ENCODE data around the gene CAMK1D. TPM values are rescaled to one million over a fixed set of nuclear protein-coding genes. Genes with fewer than 3 reads are reported as not detected.

CAMK1D gene
- polyA plus RNA-seq, 1 of the 3 experiments (the other 2 are of a cell fraction): 4.1 TPM

DNA sequence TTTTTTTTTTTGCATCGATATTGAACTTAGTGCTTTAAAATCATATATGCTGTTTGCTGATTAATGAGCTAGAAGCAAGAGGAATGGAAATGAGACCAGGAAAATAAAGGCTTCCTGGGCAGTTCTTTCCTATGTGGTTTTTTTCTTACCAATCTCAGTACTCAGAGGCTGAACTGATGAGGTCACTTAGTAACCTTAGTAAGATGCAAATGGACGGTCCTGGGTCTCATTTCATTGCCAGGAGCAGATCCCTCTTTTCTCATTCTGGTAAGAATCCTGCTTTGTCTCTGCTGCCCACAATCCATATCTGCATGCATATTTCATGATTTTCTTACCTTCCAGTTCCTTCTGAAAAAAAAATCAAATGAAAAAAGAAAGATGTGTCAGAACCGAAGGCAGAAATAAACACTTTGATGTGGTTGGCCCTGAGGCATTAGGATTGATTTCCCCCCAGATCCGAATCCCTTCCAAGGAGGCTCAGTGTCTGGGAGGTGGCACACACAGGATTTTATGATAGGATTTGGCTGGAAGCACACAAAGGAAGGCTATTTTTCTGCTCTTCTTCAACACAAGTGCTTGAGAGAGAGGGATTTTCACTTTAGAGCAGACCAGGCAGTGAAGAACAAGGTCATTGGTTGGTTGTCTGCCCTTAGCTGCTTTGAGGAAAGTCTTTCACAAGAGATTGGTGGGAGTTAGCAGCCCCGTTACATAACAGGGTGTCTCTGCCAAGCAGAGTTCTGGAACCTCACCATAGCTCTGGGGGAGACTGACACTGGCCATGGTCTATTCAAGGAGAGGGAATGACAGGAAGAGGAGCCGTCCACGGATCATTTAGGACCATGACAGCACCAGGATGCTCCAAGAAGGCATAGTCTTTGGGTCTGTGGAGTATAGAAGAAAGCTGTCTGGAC, 150.0 kb downstream of the CAMK1D start:
- Histone ChIP-seq H3F3A (replicated peaks; ENCODE audit: insufficient read depth) (no peaks in the 10 kb centered on the region), H3K27me3 (ENCODE audit: insufficient read depth) (no peaks in the 10 kb centered on the region), H3K9me2 (no peaks in the 10 kb centered on the region), H3K9ac (no peak overlapping the region), H3K27ac (ENCODE audit: low read depth in 2 of 2, low read length in 1 of 2) (no peak overlapping the region), H3K9me3 (no peaks in the 10 kb centered on the region), H2AFZ (ENCODE audit: low read depth) (no peak overlapping the region), H3K4me1 (ENCODE audit: control insufficient read depth in 1 of 2, insufficient read depth in 2 of 2, low read depth in 1 of 2, low read length in 1 of 2) (peaks cover 3 to 13% of the 10 kb centered on the region in 2 experiments; a peak in 2 of 4 replicates), H3K36me3 (replicated peaks in 1 of 2; ENCODE audit: control insufficient read depth in 1 of 2, insufficient read depth in 2 of 2, low read length in 1 of 2) (no peaks in the 10 kb centered on the region), H3K4me2 (no peak overlapping the region), H4K20me1 (ENCODE audit: insufficient read depth) (no peaks in the 10 kb centered on the region), H3K79me2 (ENCODE audit: insufficient read depth) (no peaks in the 10 kb centered on the region), H3K4me3 (ENCODE audit: low read depth in 2 of 2, low read length in 1 of 2) (no peak overlapping the region)
- 85% methylated on average over 7 of the region's 7 CpGs for WGBS (ENCODE audit: low lambda C conversion rate)
- DNase-seq: no peak
- ChIA-PET CTCF (no interaction called here), POLR2A (no interaction called here)
- TF ChIP-seq FOSL2 (IDR thresholded peaks at IDR 0.05; ENCODE audit: borderline replicate concordance, low read depth): no peak

DNA sequence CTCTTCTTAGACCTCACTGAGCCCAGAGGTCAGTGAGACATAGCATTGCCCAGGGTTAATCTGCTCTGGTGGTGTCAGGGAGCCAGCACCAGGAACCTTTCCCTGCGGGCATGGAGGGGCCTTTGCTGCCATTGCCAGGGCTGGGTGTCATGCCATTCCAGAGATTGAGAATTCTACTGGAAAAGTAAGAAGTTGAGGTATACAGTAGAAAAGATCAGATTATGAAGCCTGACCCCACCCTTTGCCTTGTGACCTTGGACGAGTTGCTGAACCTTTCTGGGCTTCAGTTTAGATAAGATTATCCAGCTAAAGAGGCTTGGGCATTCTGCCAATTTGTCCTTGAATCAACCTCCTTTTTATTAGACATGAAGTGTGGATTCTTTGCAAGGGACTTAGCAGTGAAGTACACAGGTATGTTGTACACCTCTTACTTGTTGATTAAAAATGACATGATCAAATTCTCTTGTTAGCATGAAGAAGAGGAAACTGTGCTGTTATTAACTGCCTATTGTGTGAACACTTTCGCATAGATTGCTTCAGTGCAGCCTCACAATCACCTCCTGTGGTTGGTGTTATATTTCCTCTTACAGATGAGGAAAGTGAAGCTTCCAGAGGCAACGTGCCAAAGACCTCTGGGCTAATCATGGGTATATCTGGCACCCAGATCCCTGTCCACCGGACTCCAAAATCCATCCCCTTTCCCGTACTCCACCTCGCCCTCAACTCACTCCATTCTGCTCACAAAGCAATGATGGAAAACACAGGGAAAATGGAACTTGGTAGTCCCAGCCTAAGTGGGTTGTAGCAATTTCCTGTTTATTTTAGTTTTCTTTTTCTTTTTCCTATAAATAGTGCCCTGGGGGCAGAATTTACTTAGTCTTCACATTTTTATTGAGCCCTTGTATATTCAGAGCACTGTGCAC, 151.3 kb downstream of the CAMK1D start:
- H3K79me2 ChIP-seq (ENCODE audit: insufficient read depth): no peaks in the 10 kb centered on the region
- H3K36me3 ChIP-seq (replicated peaks in 1 of 2; ENCODE audit: control insufficient read depth in 1 of 2, insufficient read depth in 2 of 2, low read length in 1 of 2): no peaks in the 10 kb centered on the region
- TF ChIP-seq RXRA (IDR thresholded peaks at IDR 0.05; ENCODE audit: borderline replicate concordance, low read depth) (no peak), TAF1 (IDR thresholded peaks at IDR 0.05; ENCODE audit: borderline replicate concordance, low read depth, low read length) (no peak)
- TF ChIP-seq, protein P1, sequence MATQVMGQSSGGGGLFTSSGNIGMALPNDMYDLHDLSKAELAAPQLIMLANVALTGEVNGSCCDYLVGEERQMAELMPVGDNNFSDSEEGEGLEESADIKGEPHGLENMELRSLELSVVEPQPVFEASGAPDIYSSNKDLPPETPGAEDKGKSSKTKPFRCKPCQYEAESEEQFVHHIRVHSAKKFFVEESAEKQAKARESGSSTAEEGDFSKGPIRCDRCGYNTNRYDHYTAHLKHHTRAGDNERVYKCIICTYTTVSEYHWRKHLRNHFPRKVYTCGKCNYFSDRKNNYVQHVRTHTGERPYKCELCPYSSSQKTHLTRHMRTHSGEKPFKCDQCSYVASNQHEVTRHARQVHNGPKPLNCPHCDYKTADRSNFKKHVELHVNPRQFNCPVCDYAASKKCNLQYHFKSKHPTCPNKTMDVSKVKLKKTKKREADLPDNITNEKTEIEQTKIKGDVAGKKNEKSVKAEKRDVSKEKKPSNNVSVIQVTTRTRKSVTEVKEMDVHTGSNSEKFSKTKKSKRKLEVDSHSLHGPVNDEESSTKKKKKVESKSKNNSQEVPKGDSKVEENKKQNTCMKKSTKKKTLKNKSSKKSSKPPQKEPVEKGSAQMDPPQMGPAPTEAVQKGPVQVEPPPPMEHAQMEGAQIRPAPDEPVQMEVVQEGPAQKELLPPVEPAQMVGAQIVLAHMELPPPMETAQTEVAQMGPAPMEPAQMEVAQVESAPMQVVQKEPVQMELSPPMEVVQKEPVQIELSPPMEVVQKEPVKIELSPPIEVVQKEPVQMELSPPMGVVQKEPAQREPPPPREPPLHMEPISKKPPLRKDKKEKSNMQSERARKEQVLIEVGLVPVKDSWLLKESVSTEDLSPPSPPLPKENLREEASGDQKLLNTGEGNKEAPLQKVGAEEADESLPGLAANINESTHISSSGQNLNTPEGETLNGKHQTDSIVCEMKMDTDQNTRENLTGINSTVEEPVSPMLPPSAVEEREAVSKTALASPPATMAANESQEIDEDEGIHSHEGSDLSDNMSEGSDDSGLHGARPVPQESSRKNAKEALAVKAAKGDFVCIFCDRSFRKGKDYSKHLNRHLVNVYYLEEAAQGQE (IDR thresholded peaks at IDR 0.05; ENCODE audit: low read depth, low read length): no peak
- H3K27ac ChIP-seq (ENCODE audit: low read depth in 2 of 2, low read length in 1 of 2): no peak overlapping the region
- WGBS (ENCODE audit: low lambda C conversion rate): 74% methylated on average over 7 of the region's 7 CpGs
- H3K9ac ChIP-seq: no peak overlapping the region
- no peaks in the 10 kb centered on the region for H3K9me2 ChIP-seq
- no peaks in the 10 kb centered on the region for H3F3A ChIP-seq (replicated peaks; ENCODE audit: insufficient read depth)
- no peak for DNase-seq
- H2AFZ ChIP-seq (ENCODE audit: low read depth): no peak overlapping the region
- CTCF ChIA-PET: no interaction called here
- POLR2A ChIA-PET: no interaction called here
- no peak overlapping the region for H3K4me3 ChIP-seq (ENCODE audit: low read depth in 2 of 2, low read length in 1 of 2)
- no peaks in the 10 kb centered on the region for H3K9me3 ChIP-seq
- H3K27me3 ChIP-seq (ENCODE audit: insufficient read depth): no peaks in the 10 kb centered on the region
- H3K4me2 ChIP-seq: no peak overlapping the region
- H3K4me1 ChIP-seq (ENCODE audit: control insufficient read depth in 1 of 2, insufficient read depth in 2 of 2, low read depth in 1 of 2, low read length in 1 of 2): peaks cover 5 to 13% of the 10 kb centered on the region in 2 experiments; a peak in 2 of 4 replicates
- H4K20me1 ChIP-seq (ENCODE audit: insufficient read depth): no peaks in the 10 kb centered on the region

Data from SK-N-SH (cell line).